Gastrocnemius medialis (tissue), 4 donors: ENCODE measurements around the gene ZBTB37. TPM values are rescaled to one million over a fixed set of nuclear protein-coding genes. Genes with fewer than 3 reads are reported as not detected.

Source experiments
- ATAC-seq, 2 donors: fragments of 150-250 bp; one replicate each; pipeline ENCODE4 v1.9.1; 2016
- DNase-seq, 2 donors: peaks; one replicate each; pipeline ENCODE4 v3.0.0-alpha.2; 2019
- H3K27ac ChIP-seq, 4 donors: fragments of 200-600 bp; sonication (generic); 1 replicate in 1 of 4; 2 replicates in 3 of 4; pipeline ENCODE4 v1.5.1; 2016 to 2018; ENCODE audit warnings: mild to moderate bottlenecking in 2 of 4, moderate library complexity in 1 of 4
- H3K27me3 ChIP-seq, 3 donors: fragments of 200-600 bp; sonication (generic) in 2 of 3; 1 replicate in 1 of 3; 2 replicates in 2 of 3; pipeline versions ENCODE4 v1.5.1 to v1.6.0; 2016 to 2019; ENCODE audit warnings: mild to moderate bottlenecking in 1 of 3, moderate library complexity in 1 of 3
- H3K36me3 ChIP-seq, 2 donors: fragments of 200-600 bp; sonication (generic) in 1 of 2; one replicate each; pipeline ENCODE4 v1.5.1; 2017 to 2018
- H3K4me1 ChIP-seq, 2 donors: fragments of 200-600 bp; sonication (generic) in 1 of 2; one replicate each; pipeline ENCODE4 v1.5.1; 2016 to 2017; ENCODE audit warnings: mild to moderate bottlenecking in 2 of 2
- H3K4me3 ChIP-seq, 4 donors: fragments of 200-600 bp; sonication (generic) in 3 of 4; 1 replicate in 1 of 4; 2 replicates in 3 of 4; pipeline ENCODE4 v1.5.1; 2016 to 2019; ENCODE audit warnings: mild to moderate bottlenecking in 2 of 4
- H3K9me3 ChIP-seq, 3 donors: fragments of 200-600 bp; sonication (generic) in 2 of 3; 1 replicate in 1 of 3; 2 replicates in 2 of 3; pipeline ENCODE4 v1.5.1; 2016 to 2019
- CTCF ChIP-seq, 5 experiments: fragments of 450-650 bp in 3 of 5; fragments of 200-600 bp in 2 of 5; sonication (generic) in 2 of 5; IDR thresholded peaks in 4 of 5; conservative IDR thresholded peaks in 1 of 5; 1 replicate in 4 of 5; 2 replicates in 1 of 5; pipeline ENCODE4 v1.5.1; 2016 to 2019; ENCODE audit warnings: antibody characterized with exemption in 5 of 5, mild to moderate bottlenecking in 3 of 5, moderate library complexity in 3 of 5
- POLR2A ChIP-seq, 2 donors: fragments of 450-650 bp; IDR thresholded peaks; one replicate each; pipeline ENCODE4 v1.6.1; 2017; ENCODE audit warnings: antibody characterized with exemption in 2 of 2, mild to moderate bottlenecking in 2 of 2, moderate library complexity in 2 of 2
- in situ Hi-C, 4 donors: fragments of 200-750 bp; cut with MboI; loops; one replicate each; pipeline versions ENCODE4 v1.15.0 to v1.8.0; 2017; ENCODE audit warnings: low sequenced_read_pairs in 4 of 4
- intact Hi-C: fragments of 100-400 bp; cut with DNase I; formaldehyde crosslinking; loops from one replicate; pipeline ENCODE4 v1.15.1; 2023; ENCODE audit warnings: low total_unique reads
- total RNA-seq, 4 donors: library from RNA; depleted of rRNA; stranded (reverse); fragments of >200 nt; gene quantifications; one replicate each; pipeline versions ENCODE4 v1.1.0 to v1.2.3, GENCODE V29; 2016

Gene ZBTB37
- total RNA-seq, 4 donors from 2014 or later: 3.5 to 13.3 (median 4.0) TPM

DNA sequence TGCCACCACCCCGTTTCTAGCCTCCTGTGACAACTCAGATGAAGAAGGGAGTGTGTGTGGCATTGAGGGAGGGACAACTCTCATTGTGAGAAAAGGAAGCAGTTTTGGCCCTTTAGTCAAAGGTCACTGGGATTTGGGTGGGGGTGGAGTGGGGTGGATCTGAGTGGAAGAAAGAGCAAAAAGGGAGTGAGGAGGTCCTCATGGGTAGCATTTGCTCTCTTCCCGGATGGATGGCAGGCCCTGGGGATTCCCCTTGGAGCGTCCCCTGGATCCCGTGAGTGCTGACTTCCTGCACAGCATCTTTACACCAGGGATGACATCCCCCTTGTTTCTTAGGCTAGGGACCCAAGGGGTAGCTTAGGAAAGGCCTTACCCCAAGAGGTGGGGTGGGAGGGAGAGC lies 48.5 kb downstream of the ZBTB37 start:
- H3K27ac ChIP-seq: no peak overlapping the region
- ATAC-seq (no peak), DNase-seq (no peak)
- no peaks in the 10 kb centered on the region for H3K9me3 ChIP-seq
- H3K4me1 ChIP-seq: no peaks in the 10 kb centered on the region
- TF ChIP-seq POLR2A (IDR thresholded peaks at IDR 0.05) (no peak), CTCF (IDR thresholded peaks at IDR 0.05 in 4 of 5, conservative IDR thresholded peaks at IDR 0.05 in 1 of 5) (no peak)
- intact Hi-C loops (no loop called here), in situ Hi-C loops (no loop called here)
- H3K36me3 ChIP-seq: no peaks in the 10 kb centered on the region
- no peaks in the 10 kb centered on the region for H3K27me3 ChIP-seq
- H3K4me3 ChIP-seq: no peak overlapping the region

GRCh38 chr1:173917149-173917548 lies 49.0 kb downstream of the ZBTB37 start, which contains the start of gene SERPINC1:
TSS of gene SERPINC1 (minus strand) at chr1:173917327. CDS start at chr1:173917259, 68 bp downstream.
- H3K36me3 ChIP-seq: no peaks in the 10 kb centered on the region
- in situ Hi-C loops (no loop called here), intact Hi-C loops (no loop called here)
- no peaks in the 10 kb centered on the region for H3K27me3 ChIP-seq
- DNase-seq (no peak), ATAC-seq (no peak)
- H3K9me3 ChIP-seq: no peaks in the 10 kb centered on the region
- H3K4me3 ChIP-seq: no peak within 1 kb of the TSS
- no peaks in the 10 kb centered on the region for H3K4me1 ChIP-seq
- TF ChIP-seq CTCF (IDR thresholded peaks at IDR 0.05 in 4 of 5, conservative IDR thresholded peaks at IDR 0.05 in 1 of 5) (no peak), POLR2A (IDR thresholded peaks at IDR 0.05) (no peak)
- H3K27ac ChIP-seq: no peak within 1 kb of the TSS

DNA sequence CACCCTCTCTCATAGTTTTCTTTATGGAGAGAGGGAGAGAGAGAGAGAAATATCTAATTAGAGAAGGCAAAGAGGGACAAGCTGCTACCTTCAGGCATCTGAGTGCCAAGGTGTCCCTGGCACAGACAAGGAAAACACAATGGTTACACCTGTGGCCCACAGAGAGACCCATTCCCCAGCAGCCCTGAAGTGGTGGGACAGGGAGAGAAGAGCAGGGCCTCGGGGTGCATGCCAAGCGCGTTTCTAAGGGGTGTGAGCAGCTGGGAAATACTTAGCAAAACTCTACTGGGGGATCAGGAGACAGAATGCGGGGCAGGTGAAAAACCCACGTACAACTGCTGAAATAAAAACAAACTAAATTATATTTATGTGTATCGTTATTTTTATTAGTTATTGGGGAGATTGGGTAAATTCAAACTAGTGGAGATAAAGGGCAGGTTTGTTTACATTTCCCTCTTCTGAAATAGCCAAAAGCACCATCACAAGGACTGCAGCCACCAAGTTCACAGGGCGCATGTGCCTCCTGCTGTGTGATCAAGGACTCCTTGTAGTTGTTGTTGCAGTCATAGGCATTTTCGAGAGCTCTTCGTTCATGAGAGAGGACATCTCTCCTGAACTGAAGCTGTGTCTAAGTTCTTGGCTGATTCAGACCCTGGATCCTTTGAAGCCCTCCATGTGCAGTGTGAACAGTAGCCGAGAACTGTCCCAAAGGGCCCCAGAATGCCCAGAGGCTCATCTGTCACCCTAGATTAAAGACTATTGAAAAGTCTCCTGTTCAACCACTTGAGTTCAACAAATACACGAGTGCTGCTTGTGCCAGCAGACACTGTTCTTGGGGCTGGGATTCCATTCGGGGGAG lies 49.7 kb downstream of the ZBTB37 start:
- H3K4me1 ChIP-seq: no peaks in the 10 kb centered on the region
- no peak overlapping the region for H3K27ac ChIP-seq
- no peak for TF ChIP-seq CTCF (IDR thresholded peaks at IDR 0.05 in 4 of 5, conservative IDR thresholded peaks at IDR 0.05 in 1 of 5)
- no peaks in the 10 kb centered on the region for H3K36me3 ChIP-seq
- H3K9me3 ChIP-seq: no peaks in the 10 kb centered on the region
- no peaks in the 10 kb centered on the region for H3K27me3 ChIP-seq
- DNase-seq (no peak), ATAC-seq (no peak)
- intact Hi-C loops (no loop called here), in situ Hi-C loops (no loop called here)
- H3K4me3 ChIP-seq: no peak overlapping the region

- no peaks in the 10 kb centered on the region for H3K9me3 ChIP-seq
- no peak for ATAC-seq
- H3K27ac ChIP-seq: no peak overlapping the region
- TF ChIP-seq CTCF (IDR thresholded peaks at IDR 0.05 in 4 of 5, conservative IDR thresholded peaks at IDR 0.05 in 1 of 5) (no peak), POLR2A (IDR thresholded peaks at IDR 0.05) (no peak)
- no peaks in the 10 kb centered on the region for H3K4me1 ChIP-seq
- H3K36me3 ChIP-seq: no peaks in the 10 kb centered on the region
- H3K4me3 ChIP-seq: no peak overlapping the region
- in situ Hi-C loops: no loop called here
- intact Hi-C loops: no loop called here
- no peaks in the 10 kb centered on the region for H3K27me3 ChIP-seq
- no peak for DNase-seq
These were observed 52.7 kb downstream of the ZBTB37 start for GRCh38 chr1:173920861-173921260.
